Lower leg skin (tissue), 3 donors: Measurements from ENCODE around the gene SPG11.

Experiments used
- CTCF ChIP-seq, 3 donors: fragments of 450-650 bp; IDR thresholded peaks; one replicate each; pipeline ENCODE4 v1.5.1; 2016; ENCODE audit warnings: antibody characterized with exemption in 3 of 3, mild to moderate bottlenecking in 3 of 3, moderate library complexity in 2 of 3
- POLR2A ChIP-seq, 2 donors: fragments of 450-650 bp; IDR thresholded peaks; one replicate each; pipeline ENCODE4 v1.6.1; 2016 to 2017; ENCODE audit warnings: antibody characterized with exemption in 2 of 2, mild to moderate bottlenecking in 1 of 2, moderate library complexity in 1 of 2

- TF ChIP-seq CTCF (IDR thresholded peaks at IDR 0.05) (no peak), POLR2A (IDR thresholded peaks at IDR 0.05) (no peak)
These were observed 67.6 kb downstream of the SPG11 start for GRCh38 chr15:44595656-44596510.
